Measurements from ENCODE around the gene DYDC2. TPM values are rescaled to one million over a fixed set of nuclear protein-coding genes. Genes with fewer than 3 reads are reported as not detected.
A peak's percentile ranks its signal among the peaks of the same experiment; 100 is the strongest.

DYDC2 gene
- total and polyA plus RNA-seq, 2 experiments from 2014 or later: 8.1 to 9.0 TPM

GRCh38 chr10:80405035-80405434, 48.5 kb downstream of the DYDC2 start:
- no peaks in the 10 kb centered on the region; the same call in 2 of the 3 replicates for H3K9me3 Mint-ChIP-seq
- no peak overlapping the region for H3K27ac ChIP-seq (ENCODE audit: low read depth)
- H3K79me2 ChIP-seq (replicated peaks; ENCODE audit: insufficient read depth): peaks cover 4% of the 10 kb centered on the region; the same call in 1 of the 2 replicates
- TF ChIP-seq ETS1 (IDR thresholded peaks at IDR 0.05) (no peak), ZNF462 (CRISPR knock-in tag; IDR thresholded peaks at IDR 0.05) (no peak), STAT1 (IDR thresholded peaks at IDR 0.05; ENCODE audit: unreplicated experiment) (no peak), CREB1 (CRISPR knock-in tag; IDR thresholded peaks at IDR 0.05; ENCODE audit: low read depth) (no peak), ZNF331 (CRISPR knock-in tag; IDR thresholded peaks at IDR 0.05; ENCODE audit: low read depth) (no peak), ZNF114 (CRISPR knock-in tag; IDR thresholded peaks at IDR 0.05) (no peak), POLR2AphosphoS5 (IDR thresholded peaks at IDR 0.05; ENCODE audit: low read depth) (no peak), EZH2phosphoT487 (IDR thresholded peaks at IDR 0.05; ENCODE audit: unreplicated experiment) (no peak), JUNB (IDR thresholded peaks at IDR 0.05; ENCODE audit: unreplicated experiment) (no peak), CTCF (conservative IDR thresholded peaks at IDR 0.05; ENCODE audit: low read depth in 2 of 2) (no peak), REST (IDR thresholded peaks at IDR 0.05; ENCODE audit: unreplicated experiment) (no peak), NANOG (IDR thresholded peaks at IDR 0.05; ENCODE audit: borderline replicate concordance) (no peak), EZH2 (IDR thresholded peaks at IDR 0.05; ENCODE audit: low read depth, unreplicated experiment) (no peak)
- no peaks in the 10 kb centered on the region for H3K9me2 ChIP-seq (ENCODE audit: insufficient read depth)
- no peaks in the 10 kb centered on the region for H3K36me3 Mint-ChIP-seq (ENCODE audit: low read depth)
- H3K4me1 Mint-ChIP-seq: peaks cover 20% of the 10 kb centered on the region
- H3K27ac Mint-ChIP-seq: no peak overlapping the region
- H3K27me3 Mint-ChIP-seq (ENCODE audit: insufficient read depth, low read depth, poor library complexity): peaks cover 15% of the 10 kb centered on the region
- no peak overlapping the region for H3K4me2 ChIP-seq
- no peak overlapping the region for H3K4me3 ChIP-seq
- no peaks in the 10 kb centered on the region for H3K36me3 ChIP-seq (ENCODE audit: insufficient read depth)
- H4K20me1 ChIP-seq (replicated peaks; ENCODE audit: insufficient read depth): 0 out of 2 replicates have a peak, but pooled peaks cover 3% of the 10 kb centered on the region
- ATAC-seq: no peak
- 0 out of 2 replicates have a peak, but pooled peaks cover 5% of the 10 kb centered on the region for H3F3A ChIP-seq (replicated peaks; ENCODE audit: low read depth)
- H3K4me1 ChIP-seq (ENCODE audit: insufficient read depth): peaks cover 15% of the 10 kb centered on the region; the same call in 1 of the 2 replicates
- no peak overlapping the region for H3K4me3 Mint-ChIP-seq
- peaks cover 28% of the 10 kb centered on the region for H3K27me3 ChIP-seq (ENCODE audit: insufficient read depth)
- H2AFZ ChIP-seq: 0 out of 2 replicates have a peak overlapping the region, but pooled peaks have one; percentile 23
- DNase-seq (ENCODE audit: low spot score): no peak
